D341Med (cell line): ENCODE results near the gene CCDC110.

Source experiments
- DNase-seq: peaks from one replicate; pipeline ENCODE4 v3.0.0; 2012; ENCODE audit warnings: low spot score

The CCDC110 gene

GRCh38 chr4:185421366-185422124 is 50.0 kb downstream of the CCDC110 start:
- no peak for DNase-seq

- no peak for DNase-seq
Observed at GRCh38 chr4:185416955-185417354, 54.6 kb downstream of the CCDC110 start.

GRCh38 chr4:185412412-185412811 is 59.1 kb downstream of the CCDC110 start:
- no peak for DNase-seq

GRCh38 chr4:185411849-185412248 is 59.7 kb downstream of the CCDC110 start:
- no peak for DNase-seq

- DNase-seq: no peak
Observed at GRCh38 chr4:185408432-185408831, 63.1 kb downstream of the CCDC110 start.

GRCh38 chr4:185405296-185405999 is 66.1 kb downstream of the CCDC110 start:
- DNase-seq: no peak

- peak; percentile 60 for DNase-seq
Observed at GRCh38 chr4:185404031-185404430, 67.5 kb downstream of the CCDC110 start.

- DNase-seq: no peak
Observed at GRCh38 chr4:185399466-185399865, 72.1 kb downstream of the CCDC110 start.

- DNase-seq: no peak
Observed at GRCh38 chr4:185398618-185399017, 72.9 kb downstream of the CCDC110 start.

GRCh38 chr4:185396724-185397385 is 74.7 kb downstream of the CCDC110 start, which contains the start of gene ANKRD37:
Gene ANKRD37 (plus strand): TSS chr4:185396841. CDS start chr4:185396924, 83 bp downstream.
- no peak for DNase-seq

GRCh38 chr4:185395956-185396723 is 75.4 kb downstream of the CCDC110 start:
- peak; percentile 100 for DNase-seq

GRCh38 chr4:185395238-185395955 is 76.1 kb downstream of the CCDC110 start, which contains the start of gene LRP2BP:
Gene LRP2BP (minus strand): TSS chr4:185395924. CDS start chr4:185378186, 17,738 bp downstream.
- DNase-seq: no peak
